RPMI7951 (cell line): ENCODE results near the gene ARG2. TPM values are rescaled to one million over a fixed set of nuclear protein-coding genes. Genes with fewer than 3 reads are reported as not detected.
A peak's percentile ranks its signal among the peaks of the same experiment; 100 is the strongest.

Experiments
- DNase-seq: peaks from one replicate; pipeline ENCODE4 v3.0.0-alpha.2; 2012; ENCODE audit warnings: low read depth
- total RNA-seq: library from RNA; depleted of rRNA; stranded (reverse); fragments of >200 nt; shearing (Covaris generic); gene quantifications from 2 replicates; pipeline ENCODE4 v1.2.3, GENCODE V29; 2014; rRNA removed

The ARG2 gene
- total RNA-seq: 16.0 and 21.9 TPM in 2 replicates

DNA sequence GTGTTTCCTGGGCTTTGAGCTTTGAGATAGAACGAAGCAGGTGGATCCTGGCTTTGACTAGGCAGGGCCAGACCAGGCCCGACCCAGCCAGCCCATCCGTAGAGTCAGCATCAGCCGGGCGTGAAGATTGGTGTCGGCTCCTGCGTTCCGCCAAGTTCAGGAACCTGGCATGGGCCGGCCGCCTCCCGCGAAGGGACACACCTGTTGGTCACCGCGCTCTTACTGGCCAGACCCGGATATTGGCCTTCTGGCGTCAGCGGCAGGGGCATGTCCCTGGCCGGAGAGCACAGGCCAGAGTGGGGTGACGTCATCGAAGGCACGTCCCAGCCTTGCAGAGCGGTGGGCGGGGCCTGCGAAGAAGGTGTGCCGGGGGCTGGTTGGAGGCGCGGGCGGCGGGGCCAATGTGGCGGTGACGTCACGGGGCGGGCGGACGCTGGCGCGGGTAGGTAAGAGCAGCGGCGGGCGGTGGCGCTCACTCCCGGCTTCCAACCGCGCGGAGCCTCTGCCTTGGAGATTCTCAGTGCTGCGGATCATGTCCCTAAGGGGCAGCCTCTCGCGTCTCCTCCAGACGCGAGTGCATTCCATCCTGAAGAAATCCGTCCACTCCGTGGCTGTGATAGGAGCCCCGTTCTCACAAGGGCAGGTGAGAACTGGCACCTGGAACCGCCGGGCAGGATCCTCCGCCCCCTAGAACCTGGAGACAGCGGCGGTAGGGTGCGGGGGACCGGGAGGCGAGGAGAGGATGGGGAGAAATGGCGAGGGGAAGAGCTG, at the start of gene ARG2:
ARG2 (plus strand) TSS at position 475 of the 771 bp plus-strand sequence; CDS start at position 533, 58 bp downstream.
- DNase-seq: peak; percentile 89

DNA sequence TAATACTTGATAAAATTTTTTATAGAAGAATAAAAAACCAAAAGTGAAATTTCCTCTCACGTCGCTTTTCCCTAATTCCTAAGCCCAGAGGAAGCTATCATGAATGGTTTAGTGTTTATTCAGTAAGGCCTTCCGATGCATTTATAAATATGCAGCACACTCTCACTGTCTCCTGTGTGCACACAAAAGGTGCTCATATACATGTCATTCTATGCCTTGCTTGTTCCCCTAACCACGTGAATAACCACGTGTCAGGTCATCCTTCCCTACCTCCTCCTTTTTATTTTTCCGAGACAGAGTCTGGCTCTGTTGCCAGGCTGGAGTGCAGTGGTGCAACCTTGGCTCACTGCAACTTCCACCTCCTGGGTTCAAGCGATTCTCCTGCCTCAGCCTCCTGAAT, 49.3 kb upstream of the ARG2 start:
- no peak for DNase-seq

GRCh38 chr14:67571275-67571990, 48.3 kb upstream of the ARG2 start:
- DNase-seq: peak; percentile 45

DNA sequence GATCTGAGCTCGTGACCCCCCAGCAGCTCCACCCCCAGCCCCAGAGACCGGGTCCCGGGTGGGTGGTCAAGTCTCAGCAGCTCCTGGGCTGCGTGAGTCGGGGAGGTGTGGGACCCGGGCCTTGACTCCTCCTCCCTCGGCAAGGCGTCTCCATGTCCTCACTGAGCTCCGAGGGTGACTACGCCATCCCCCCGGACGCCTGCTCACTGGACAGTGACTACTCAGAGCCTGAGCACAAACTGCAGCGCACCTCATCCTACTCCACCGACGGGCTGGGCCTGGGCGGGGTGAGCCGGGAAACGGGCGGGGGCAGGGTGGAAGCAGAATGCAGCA, 47.8 kb upstream of the ARG2 start:
- DNase-seq: no peak

DNA sequence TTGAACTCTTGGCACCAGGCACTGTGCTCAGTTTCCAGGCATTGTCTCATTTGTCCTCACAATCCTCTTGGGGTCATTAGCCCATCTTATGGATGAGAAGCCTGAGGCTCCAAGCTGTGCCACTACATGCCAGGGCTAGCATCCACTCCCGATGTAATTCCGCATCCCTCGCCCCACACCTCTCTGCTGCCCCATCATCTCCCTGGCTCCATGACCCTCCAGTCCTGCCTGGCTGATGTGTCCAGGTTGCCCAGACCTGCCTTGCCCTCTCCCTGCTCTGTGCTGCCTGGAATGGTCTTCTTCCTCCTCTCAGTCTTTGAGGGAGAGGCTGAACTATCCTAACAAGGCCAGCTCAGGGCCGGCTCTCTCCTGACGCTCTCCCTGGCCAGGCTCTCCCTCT, 47.1 kb upstream of the ARG2 start:
- DNase-seq: no peak

GRCh38 chr14:67573228-67574010, 46.3 kb upstream of the ARG2 start:
- no peak for DNase-seq

GRCh38 chr14:67574156-67574555, 45.6 kb upstream of the ARG2 start:
- no peak for DNase-seq

GRCh38 chr14:67574806-67575205, 44.9 kb upstream of the ARG2 start:
- DNase-seq: no peak

DNA sequence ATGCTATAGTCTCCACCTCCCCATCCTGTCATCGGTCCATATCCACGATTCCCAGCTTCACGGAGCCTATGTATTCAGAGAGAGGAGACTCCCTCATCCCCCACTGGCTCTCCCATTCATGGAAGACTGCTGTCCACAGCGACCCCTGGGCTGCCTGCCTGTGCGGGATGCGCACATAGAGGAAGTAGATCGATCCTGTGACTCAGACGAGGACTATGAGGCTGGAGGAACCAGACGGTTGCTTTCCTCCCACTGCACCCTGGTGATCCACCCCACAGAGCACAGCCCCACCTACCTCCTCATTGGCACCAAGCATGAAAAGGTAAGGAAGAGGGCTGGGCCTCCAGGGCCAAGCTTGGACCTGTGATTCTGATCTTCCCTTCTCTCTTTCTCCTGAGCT, 44.0 kb upstream of the ARG2 start:
- DNase-seq: no peak

DNA sequence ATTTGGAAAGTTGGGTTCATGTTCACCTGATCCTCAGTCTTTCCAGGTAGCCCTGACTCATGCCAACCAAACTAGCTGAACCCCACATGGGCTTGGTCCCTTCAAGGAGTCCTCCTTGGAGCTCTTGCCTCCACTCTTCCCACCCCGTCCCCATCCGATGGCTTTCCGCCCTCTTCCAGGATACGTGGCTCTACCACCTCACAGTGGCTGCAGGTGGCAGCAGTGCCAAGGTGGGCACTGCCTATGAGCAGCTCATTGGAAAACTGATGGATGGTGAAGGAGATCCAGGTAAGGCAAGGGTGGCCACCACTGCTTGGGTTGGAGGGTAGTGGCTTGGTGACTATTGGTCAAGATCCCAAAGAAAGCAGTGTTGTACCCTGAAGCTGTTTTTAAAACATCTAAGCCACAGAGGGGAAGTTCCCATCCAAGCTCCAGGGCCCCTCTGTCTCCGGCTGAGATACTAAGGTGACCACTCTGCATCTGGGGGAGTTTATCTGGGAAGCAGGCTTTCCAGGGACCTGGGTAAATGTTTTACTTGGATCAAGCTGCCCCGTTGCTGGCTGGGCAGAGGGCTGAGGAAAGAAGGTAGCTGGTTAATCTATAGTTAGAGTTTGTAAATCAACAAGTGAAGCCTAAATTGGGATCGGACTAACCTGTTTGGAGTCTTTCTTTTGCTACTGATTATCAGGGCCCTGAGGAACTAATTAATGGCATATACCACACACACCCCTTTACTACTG, 43.3 kb upstream of the ARG2 start:
- DNase-seq: no peak

GRCh38 chr14:67577181-67577808, 42.4 kb upstream of the ARG2 start:
- DNase-seq: no peak

DNA sequence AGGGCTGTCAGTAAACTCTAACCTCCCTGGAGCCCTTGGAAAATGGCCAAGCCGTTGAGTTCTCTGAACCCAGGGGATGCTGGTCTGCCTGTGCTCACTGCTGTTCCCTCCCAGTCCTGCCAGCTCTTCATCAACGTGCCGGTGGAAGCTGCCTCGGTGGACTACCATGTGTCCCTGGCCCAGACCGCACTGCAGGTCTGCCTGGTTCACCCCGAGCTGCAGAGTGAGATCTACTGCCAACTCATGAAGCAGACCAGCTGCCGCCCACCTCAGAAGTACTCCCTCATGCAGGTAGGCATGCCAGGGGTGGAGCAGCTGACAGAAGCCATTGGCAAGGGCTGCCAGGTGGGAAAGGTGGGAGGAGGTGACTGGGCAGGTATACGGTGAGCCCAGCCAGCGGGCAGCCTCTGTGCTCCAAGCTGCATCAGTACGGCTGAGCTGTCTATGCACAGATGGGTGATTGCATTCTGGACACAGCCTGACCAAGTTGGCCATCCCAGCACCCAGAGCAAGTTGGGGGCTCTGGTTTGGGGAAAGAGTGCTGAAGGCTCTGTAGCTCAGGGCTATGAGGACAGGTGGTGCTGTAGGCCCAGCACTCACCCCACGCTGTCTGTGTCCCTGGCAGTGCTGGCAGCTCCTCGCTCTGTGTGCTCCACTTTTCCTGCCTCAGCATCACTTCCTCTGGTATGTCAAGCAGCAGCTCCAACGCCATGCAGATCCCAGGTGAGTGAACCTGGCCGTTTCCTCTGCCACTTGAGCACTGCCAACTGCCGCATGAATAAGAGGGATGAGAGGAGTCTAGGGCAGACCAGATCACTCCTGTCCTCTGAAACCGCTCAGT, 41.6 kb upstream of the ARG2 start:
- no peak for DNase-seq

DNA sequence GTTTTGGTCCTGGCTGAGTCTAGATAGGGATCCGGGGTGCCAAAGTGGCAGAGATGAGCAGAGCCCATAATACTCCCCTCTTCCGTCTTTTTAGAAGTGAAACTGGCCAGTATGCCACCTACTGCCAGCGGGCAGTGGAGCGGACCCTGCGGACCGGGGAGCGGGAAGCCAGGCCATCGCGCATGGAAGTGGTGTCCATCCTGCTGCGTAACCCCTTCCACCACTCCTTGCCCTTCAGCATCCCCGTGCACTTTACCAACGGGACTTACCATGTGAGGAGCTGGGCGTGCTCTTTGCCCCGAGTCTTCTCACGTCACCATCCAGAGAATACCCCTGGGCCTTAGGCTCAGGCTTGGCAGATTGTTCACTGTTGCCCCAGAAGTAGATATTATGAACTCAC, 40.7 kb upstream of the ARG2 start:
- DNase-seq: no peak

GRCh38 chr14:67579636-67580035, 40.1 kb upstream of the ARG2 start:
- DNase-seq: no peak

- DNase-seq: no peak
These were observed 39.2 kb upstream of the ARG2 start for GRCh38 chr14:67580336-67581171.

- no peak for DNase-seq
These were observed 38.1 kb upstream of the ARG2 start for GRCh38 chr14:67581643-67582042.

DNA sequence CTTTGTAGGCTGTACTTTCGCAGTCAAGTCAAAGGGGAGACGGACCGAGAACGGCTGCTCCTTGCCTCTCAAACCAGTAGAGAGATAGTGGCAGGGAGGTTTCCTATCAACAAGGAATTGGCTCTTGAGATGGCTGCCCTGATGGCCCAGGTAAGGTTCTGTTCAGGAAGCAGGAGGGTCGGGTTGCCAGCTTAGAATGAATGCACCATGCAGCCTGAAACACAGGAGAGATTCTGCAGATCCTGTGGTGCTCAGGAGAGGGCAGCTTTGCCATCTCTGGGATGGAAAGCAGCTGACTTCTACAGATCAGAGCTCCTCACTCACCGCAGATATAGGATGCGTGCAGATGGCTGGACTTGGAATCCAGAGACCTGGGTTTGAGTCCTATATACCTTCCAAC, 37.7 kb upstream of the ARG2 start:
- DNase-seq: no peak

- DNase-seq: peak; percentile 42
These were observed 35.7 kb upstream of the ARG2 start for GRCh38 chr14:67583711-67584644.
